GM19043 (cell line): ENCODE results near the gene KIF4A.
A peak's percentile ranks its signal among the peaks of the same experiment; 100 is the strongest.
"Not testable (repeated sequence)": the region's sequence is repeated elsewhere in the genome, so short reads cannot be mapped to it uniquely, and the experiment has no call there.

ENCODE experiments used
- ATAC-seq: cut with Tn5 transposase; IDR thresholded peaks from one replicate; pipeline ENCODE4 v1.9.1; 2021; ENCODE audit warnings: low read depth; ENCODE audit not compliant: unreplicated experiment

Gene KIF4A

DNA sequence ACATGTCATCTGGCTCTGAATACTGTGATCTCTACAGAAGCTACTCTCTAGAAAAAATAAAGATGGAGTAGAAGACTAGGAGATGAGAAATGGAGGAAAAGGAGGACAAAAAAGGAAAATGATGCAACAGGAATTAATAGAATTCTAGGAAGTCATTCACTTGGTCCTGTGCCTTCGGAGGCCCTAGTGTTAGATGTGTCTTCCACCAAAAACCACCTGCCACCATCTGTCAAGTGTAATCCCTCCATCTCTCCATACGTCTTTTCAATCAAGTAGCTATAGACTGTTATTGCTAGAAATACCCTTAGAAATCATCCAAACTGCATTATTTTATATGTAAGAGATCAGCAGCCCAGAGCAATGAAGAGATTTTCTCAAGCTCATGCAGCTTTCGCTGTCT lies 10.8 kb upstream of the KIF4A start:
- ATAC-seq: no peak

DNA sequence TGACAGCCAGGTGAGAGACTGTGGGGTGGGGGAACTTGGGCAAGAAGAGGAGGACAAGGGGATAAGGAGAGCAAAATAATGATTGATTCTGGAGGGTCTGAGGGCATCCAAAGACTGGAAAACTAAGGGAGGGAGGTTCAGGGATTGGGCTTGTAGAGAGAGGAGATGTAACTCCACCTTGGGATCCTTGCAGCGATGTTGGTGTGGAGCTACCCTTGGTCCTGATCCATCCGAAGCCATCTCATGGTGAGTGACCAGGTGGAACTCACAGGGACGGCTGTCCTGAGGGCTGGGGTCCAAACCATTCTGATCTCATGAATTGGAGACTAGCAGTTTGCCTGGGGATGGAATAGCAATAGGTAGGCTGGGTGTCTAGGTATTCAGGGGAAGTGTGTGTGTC lies 9.3 kb upstream of the KIF4A start:
- no peak for ATAC-seq

DNA sequence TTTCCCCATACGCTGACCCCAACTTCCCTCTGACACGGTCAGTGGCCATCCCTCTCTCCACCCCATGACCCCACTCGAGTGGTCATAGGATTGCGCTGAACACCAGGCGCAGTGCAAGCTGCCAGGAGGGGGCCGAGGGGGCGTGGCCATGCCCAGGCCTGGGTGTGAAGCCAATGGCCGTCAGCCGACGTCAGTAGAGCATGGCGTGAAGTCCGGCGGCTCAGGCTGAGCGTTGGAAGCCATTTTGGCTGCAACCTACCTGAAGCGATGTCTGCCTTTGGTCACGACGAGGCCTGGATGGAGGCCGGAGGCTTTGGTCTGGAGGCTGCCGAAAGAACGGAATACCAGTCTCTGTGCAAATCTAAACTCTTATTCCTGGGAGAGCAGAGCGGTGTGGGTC lies 8.0 kb upstream of the KIF4A start, which contains the start of gene RAB41:
TSS of gene RAB41 (plus strand) at position 222 of the 400 bp plus-strand sequence. CDS start at position 268, 46 bp downstream.
- ATAC-seq: no peak

DNA sequence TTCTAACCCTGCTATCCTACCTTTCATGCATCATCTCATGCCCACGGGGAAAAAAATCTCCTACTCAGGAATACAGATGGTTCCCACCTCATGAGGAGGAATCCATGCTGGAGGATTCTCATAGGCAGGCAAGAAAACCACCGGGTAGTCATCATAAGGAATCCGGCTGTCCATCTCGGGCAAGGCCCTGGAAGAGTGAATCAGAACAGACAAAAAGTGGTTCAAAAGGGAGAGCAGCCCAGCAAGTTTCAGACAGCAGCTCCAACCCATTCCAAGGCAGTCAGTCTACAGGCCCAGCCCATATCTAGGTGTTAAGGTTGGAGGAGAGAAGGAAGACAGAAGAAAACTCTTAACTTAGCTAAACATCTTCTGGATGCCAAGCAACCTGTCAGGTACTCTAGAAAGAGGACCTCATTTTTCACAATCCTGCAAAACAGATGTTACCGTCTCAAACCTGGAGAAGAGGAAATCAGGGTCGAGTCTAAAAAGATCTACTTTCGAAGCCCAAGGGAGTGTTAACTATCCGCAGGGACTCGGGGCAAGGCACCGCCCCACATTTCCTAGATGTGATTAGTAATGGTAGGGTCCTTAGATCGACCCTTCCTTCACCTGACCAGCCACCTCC lies 624 bp upstream of the KIF4A start:
- ATAC-seq: no peak

DNA sequence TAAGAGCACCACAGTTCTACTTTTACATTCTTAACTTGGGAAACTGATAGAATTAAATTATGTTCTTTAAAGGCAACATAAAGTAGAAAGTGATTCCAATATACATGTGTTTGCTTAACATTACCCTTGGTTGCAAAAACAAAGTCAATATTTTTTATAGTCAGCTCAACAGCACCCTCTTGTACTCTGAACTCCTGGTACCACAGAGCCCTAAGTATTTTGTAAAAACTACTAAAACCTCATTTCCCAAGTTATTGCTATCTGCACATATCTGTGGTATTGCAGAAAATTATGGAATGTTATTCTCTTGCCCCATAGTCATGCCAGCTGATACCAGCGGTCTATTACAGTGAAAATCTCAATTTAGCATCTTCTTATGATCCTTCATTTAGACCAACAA lies 2.9 kb downstream of the KIF4A start:
- no peak for ATAC-seq

DNA sequence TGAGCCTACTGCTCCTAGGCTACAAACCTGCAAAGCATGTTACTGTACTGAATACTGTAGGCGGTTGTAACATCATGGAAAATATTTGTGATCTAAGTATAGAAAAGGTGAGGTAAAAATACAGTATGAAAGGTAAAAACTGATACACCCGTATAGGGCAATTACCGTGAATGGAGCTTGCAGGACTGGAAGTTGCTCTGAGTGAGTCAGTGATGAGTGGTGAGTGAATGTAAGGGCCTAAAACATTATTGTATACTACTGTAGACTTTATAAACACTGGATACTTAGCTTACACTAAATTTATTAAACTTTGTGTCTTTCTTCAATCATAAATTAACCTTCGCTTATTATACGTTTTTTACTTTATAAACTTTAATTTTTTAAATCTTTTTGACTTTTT lies 3.7 kb downstream of the KIF4A start:
- ATAC-seq: no peak

DNA sequence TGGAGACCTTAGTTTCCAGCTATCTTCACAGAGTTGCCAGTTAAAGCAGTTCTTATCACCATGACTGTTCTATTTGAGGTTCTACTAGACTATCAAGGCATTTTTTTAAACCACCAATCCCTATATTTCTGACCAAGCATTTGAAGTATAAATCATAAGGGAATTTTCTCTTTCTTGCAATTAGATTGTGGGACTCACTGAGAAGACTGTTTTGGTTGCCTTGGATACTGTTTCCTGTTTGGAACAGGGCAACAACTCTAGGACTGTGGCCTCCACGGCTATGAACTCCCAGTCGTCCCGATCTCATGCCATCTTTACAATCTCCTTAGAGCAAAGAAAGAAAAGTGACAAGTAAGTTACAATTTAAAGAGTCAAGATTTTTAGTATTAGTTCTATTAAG lies 11.8 kb downstream of the KIF4A start:
- no peak for ATAC-seq

DNA sequence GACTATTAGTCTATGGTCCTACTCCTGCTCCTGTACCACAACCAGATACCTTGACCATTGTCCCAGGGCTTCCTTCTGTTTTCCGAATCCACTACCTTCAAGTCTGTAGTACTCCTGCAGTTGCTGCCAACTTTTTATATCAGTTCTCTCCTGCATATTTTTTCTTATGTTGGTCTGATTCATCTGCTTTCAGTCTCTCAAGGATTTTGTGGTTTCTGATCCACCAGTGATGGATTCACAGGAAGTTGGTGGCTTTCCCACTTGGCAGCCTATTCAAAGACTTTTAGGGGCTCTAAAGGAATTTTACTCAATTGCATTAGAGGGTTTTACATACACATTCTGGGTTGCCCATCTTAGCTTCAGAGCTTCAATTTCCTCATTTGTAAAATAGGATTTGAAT lies 23.6 kb downstream of the KIF4A start:
- no peak for ATAC-seq

DNA sequence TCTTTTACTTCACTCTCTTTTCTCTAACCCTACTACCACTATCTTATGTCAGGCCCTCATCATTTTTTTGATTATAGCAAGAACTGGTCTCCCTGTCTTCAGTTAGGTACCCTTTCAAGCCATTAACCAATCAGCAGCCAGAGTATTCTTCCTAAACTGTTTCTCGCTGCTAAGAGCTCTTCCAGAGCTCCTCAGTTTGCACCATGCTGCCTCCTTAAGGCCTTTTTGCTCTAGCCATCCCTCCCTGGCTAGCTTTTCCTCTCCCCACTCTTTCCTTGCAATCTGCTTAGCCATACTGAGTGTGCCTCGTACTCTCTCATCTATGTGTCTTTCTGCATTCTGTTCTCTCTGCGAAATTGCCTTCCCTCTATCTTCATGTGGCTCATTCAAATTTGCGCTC lies 32.9 kb downstream of the KIF4A start:
- no peak for ATAC-seq

DNA sequence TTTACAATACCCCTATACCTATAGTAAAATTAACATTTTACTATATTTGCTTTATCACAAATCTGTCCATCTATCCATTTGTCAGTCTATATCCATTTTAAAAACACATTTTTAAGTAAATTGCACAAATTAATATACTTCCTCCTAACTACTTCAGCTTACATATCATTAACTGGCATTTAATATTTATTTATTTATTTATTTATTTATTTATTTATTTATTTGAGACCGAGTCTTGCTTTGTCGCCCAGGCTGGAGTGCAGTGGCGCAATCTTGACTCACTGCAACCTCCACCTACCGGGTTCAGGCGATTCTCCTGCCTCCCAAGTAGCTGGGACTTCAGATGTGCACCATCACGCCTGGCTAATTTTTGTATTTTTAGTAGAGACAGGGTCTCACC lies 33.7 kb downstream of the KIF4A start:
- not testable (repeated sequence) for ATAC-seq

DNA sequence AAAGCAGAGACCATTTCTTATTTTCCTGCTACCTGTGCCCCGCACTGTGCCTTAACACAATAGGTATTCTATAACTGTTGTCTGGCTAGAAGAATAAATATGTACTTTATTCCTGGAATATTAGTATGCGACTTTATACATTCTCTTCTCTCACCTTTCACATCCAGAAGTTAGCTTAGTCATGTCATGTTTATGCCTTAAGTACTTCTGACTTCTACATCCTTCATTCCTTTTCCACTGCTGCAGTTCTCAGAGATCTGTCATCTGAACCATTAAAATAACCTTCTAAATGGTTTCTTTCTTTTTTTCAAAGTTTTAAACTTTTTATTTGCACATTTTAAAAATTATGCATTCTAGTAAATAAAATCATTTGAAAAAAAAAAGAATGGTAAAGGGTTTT lies 34.4 kb downstream of the KIF4A start:
- ATAC-seq: no peak

DNA sequence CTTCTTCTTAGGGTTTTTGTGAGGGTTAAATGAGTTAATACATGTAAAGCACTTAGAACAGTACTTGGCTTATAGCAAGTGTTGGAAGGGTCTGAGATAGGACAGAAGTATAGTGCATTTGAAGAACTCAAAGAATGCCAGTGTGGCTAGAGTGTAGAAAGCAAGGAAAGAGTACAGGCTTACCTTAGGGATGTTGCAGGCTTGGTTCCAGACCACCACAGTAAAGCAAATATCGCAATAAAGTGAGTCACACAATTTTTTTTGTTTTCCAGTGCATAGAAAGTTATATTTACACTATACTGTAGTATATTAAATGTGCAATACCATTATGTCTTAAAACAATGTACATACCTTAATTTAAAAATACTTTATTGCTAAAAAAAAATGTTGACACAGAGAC lies 41.3 kb downstream of the KIF4A start:
- no peak for ATAC-seq

DNA sequence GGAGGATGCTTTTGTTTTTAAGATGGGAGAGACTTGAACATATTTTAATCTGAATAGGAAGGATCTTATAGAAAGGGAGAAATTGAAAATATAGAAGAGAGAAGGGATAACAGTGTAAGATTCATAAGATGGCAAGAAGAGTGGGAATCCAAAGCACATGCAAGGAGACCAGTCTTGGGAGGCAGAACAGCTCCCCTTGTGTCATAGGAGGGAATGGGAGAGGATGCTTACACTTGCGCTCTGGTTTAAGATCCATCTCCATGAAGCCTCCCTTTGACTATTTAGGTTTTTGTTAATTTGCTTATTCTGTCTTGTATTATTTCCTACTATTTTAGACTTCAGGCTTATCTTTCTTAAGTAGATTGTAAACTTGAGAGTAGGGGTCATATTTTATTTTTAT lies 42.7 kb downstream of the KIF4A start:
- no peak for ATAC-seq

DNA sequence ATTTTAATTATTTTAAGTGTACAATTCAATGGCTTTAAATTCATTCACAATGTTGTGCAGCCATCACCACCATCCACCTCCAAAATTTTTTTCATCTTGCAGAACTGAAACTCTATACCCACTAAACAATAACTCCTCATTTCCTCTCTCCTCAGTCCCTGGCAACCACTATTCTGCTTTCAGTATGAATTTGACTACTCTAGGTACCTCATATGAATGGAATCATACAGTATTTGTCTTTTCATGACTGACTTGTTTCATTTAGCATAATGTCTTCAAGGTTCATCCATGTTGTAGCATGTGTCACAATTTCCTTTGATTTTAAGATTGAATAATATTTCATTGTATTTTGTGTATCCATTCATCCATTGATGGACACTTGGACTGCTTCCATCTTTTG lies 46.9 kb downstream of the KIF4A start:
- ATAC-seq: peak; percentile 100

DNA sequence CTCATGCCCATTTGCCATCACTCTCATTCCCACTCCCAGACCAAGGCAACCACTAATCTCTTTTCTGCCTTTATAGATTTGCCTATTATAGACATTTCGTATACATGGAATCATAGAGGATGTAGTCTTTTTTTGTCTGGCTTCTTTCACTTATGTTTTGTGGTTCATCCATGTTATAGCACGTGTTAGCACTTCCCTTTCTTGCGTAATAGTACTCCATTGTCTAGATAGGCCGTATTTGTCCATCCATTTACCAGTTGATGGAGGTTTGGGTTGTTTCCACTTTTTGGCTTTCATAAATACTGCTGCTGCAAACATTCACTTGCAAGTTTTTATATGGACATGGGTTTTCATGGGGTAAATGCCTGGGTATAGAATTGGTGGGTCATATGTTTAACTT lies 48.4 kb downstream of the KIF4A start:
- ATAC-seq: no peak

DNA sequence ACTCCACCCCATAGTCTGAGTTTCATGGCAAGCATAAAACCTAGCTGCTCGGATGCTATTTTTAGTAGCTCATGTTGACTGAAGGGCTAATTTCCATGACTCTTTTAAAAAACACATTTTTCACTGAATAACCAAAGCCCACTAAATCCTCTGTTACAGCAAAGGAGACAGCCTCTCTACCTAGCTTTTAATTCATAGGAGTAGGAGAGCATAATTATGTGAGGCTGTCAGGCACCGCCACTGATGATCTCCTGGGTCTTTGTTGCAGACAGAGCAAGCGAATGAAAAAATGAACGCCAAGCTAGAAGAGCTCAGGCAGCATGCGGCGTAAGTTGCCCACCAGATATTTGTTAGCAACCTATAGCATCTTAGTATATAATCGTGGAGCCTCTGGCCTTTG lies 53.5 kb downstream of the KIF4A start:
- no peak for ATAC-seq

DNA sequence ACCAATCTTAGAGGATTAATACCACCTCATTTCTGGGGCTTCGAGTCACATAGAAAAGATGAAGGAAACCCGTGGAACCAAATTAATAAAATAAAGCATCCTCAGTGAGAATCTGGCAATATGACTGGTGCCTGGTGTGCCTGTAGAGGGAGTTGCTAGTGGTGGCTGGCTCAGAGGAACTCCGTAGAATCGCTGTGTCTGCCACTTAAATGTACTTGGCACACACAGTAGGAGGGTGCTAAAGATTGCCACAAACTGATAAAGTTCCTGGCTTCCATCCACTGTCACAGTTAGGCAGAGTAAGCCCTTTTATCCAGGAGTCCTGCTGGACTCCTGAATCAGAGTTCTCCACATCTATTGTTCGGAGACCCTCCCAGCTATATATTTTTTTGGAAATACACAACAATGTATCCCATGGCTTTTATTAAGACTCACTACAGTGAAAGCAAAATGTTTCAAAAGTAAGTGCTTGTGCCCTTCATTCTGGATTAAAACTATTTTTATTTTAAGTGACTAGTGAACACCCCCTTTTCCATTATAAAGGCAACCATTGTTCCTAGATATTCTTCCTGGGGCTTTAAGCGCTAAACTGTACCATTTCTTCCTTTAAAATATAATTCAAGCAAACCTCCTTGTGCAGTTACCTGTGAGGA lies 56.6 kb downstream of the KIF4A start:
- no peak for ATAC-seq

DNA sequence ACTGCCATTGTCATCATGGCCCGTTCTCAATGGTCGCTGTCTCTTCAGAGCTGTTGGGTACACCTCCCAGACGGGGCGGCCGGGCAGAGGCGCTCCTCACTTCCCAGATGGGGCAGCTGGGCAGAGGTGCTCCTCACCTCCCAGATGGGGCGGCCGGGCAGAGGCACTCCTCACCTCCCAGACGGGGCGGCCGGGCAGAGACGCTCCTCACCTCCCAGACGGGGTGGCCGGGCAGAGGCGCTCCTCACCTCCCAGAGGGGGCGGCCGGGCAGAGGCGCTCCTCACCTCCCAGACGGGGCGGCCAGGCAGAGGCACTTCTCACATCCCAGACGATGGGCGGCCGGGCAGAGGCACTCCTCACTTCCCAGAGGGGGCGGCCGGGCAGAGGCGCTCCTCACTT lies 58.9 kb downstream of the KIF4A start:
- ATAC-seq: not testable (repeated sequence)

DNA sequence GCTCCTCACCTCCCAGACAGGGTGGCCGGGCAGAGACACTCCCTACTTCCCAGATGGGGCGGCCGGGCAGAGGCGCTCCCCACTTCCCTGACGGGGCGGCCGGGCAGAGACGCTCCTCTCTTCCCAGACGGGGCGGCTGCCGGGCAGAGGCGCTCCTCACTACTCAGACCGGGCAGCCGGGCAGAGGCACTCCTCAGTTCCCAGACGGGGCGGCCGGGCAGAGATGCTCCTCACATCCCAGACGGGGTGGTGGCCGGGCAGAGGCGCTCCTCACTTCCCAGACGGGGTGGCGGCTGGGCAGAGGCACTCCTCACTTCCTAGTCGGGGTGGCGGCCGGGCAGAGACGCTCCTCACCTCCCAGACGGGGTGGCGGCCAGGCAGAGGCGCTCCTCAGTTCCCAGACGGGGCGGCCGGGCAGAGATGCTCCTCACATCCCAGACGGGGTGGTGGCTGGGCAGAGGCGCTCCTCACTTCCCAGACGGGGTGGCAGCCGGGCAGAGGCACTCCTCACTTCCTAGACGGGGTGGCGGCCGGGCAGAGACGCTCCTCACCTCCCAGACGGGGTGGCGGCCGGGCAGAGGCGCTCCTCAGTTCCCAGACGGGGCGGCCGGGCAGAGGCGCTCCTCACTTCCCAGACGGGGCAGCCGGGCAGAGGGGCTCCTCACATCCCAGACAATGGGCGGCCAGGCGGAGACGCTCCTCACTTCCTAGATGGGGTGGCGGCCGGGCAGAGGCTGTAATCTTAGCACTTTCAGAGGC lies 59.6 kb downstream of the KIF4A start:
- not testable (repeated sequence) for ATAC-seq

DNA sequence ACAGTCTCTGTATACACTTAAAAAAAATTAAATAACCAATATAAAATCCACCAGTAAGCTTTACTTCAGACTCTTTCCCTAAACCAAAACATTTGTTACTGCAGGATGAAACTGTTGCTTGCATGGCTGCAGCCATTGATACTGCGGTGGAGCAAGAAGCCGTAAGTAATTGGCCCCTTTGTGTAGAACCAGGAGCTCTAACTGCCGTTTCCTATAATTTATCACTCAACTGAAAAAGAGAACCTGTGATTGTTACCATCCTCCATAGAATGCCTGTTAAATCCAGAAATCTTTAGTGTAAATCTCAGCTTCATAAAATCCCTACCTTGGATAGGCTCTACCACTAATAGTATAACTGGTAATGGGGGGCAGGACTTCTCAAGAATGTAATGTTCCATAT lies 62.6 kb downstream of the KIF4A start:
- no peak for ATAC-seq

DNA sequence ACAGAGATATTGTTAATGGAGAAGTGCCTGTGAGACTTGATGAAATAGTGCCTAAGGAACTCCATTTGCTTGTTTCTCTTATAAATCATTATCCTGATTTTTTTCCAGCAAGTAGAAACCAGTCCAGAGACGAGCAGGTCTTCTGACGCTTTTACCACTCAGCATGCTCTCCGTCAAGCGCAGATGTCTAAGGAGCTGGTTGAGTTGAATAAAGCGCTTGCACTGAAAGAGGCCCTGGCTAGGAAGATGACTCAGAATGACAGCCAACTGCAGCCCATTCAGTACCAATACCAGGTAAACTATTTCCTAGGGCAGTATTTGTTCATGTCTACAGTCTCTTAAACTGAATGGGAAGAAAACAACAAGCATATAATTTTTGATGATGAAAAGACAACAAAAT lies 63.6 kb downstream of the KIF4A start:
- ATAC-seq: no peak

DNA sequence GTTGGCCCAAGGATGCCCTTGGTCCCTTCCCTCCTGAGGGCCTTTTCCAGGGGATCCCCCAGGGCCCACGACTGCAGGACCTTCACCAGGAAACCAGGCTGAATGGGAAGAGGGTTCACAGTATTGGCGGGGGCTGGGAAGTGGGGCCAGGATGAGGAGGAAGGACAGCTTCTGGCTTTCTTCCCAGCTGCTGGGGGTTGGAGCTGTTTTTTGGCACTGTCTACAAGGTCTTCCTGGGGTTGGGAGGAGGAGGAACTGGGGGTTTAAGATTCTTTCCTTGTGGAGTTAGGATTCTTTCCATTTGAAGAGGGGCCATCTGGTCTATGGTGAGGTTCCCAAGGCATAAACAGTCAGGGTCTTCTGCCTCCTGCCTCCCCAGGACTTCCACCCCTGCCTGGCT lies 64.8 kb downstream of the KIF4A start:
- ATAC-seq: no peak
